ENCODE results near the gene POFUT2.
A peak's percentile ranks its signal among the peaks of the same experiment; 100 is the strongest.

Gene POFUT2

DNA sequence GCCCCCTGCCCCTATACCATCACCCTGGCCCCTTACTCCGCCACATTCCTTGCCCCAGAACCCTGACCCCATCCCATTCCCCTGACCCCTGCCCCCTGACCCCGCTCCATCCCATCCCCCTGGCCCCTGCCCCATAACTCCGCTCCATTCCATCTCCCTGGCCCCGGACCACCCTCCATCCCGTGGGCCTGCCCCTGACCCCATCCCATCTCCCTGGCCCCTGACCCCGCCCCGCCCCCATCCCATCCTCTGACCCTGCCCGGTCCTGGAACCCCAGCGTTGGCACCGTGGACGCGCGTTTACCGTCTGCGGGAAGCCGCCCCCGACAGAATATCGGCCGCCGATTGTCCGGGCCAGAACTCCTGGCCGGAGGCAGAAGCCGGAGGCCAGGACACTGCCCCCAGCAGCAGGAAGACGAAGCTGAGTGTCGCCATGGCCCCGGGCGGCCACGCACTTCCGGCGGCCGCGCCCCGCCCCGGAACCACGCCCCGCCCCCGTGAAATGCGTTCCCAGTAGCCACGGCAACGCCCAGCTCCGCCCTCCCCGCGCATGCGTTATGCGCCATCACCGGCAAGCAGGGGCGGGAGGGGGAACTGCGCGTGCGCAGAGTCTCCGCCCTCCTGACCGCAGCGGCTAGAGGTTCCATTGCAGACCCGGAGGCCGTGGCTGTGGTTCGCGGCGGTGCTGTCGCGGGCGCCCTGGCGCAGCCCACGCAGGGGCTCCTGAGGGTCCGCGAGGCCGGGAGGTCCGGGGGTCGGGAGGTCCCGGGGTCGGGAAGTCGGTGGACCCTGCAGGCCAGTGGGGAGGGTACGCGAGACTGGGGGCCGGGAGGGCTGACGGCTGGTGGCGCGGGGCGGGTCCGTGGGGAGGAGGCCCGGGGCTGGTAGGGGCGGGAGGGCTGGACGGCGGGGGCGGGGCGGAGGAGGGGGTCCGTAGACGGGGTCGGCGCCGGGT, at the start of gene POFUT2:
Gene POFUT2 (minus strand): TSS at position 458 of the 954 bp plus-strand sequence. CDS start 24 bp downstream, at position 434.
- DNase-seq = peak; percentile 99

- no peak for DNase-seq
Measured at GRCh38 chr21:45336870-45337269, 49.2 kb upstream of the POFUT2 start.

DNA sequence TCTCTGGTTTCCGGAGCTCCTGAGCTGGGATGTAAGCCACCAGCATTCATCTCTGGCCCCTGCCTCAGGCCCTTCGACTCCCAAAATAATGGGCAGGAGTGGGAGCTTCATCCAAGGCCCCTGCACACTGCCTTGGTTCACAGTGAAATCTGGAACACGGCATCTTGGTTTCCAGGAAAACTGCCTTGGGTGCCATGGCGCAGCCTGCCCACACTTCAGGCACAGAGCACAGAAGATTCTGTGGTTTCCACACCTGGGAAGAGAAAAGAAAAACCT, 48.8 kb upstream of the POFUT2 start:
- DNase-seq = no peak

GRCh38 chr21:45335761-45336534, 48.3 kb upstream of the POFUT2 start:
- no peak for DNase-seq

DNA sequence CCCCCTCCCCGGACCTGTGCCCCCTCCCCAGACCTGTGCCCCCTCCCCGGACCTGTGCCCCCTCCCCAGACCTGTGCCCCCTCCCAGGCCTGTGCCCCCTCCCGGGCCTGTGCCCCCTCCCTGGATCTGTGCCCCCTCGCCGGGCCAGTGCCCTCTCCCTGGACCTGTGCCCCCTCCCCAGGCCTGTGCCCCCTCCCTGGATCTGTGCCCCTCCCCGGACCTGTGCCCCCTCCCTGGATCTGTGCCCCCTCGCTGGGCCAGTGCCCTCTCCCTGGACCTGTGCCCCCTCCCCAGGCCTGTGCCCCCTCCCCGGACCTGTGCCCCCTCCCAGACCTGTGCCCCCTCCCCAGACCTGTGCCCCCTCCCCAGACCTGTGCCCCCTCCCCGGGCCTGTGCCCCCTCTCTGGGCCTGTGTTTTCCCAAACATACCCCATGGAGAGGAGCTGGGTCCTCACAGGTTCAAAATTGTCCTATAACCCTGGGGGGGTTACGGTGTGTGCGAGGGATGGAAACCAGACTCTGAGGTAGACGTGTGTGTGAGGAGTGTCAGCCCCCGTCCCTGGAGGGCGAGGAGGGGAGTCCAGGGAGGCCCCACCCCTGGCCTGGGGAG, 47.6 kb upstream of the POFUT2 start:
- DNase-seq = no peak

DNA sequence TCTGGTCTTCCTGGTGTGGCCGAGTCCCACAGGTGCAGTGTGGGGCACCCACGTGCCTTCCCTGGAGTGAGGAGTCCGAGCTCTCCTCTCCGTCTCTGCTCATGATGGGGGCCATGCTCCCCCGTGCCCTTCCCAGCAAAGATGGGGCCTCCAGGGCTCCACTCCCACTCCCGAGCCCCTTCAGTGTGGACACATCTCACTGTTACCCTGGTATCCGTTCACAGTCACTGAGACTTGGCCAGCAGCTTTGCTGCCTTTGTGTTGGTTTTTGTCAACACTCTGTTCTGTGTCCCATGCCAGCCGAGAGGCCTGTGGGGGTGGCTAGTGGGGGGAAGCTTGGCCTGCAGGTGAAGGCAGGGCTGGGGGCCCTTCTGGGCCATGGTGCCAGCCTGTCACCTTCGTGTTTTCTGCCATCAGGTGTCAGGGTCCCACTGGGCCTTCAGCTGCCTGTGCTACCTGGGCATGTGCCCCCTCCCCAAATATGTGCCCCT, 46.9 kb upstream of the POFUT2 start:
- no peak for DNase-seq

- DNase-seq = no peak
Measured at GRCh38 chr21:45334134-45334533, 46.4 kb upstream of the POFUT2 start.

DNA sequence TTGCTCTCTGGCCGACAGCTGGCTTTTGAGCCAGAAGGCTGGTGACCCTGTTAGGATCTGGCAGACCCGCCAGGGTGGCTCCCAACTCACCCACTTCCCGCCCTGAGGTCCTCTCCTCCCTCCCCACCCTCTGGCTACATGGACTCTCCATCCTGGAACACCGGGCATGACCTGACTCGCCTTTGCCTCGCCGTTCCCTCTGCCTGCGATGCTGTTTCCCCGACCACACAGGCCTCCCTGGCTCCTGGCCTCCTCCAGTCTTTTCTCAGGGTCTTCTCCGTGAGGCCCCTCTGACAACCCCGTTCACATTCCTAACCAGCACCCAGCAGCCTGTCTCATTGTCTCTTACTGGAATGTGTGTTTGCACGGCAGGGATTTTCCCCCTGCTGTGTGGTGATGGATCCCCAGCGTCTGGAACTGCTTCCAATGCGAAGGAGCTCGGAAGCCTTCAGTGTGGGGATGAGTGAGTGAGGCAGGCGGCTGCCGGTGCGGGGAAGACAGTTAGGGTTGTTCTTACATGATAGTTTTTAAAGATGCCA, 46.0 kb upstream of the POFUT2 start:
- DNase-seq = no peak

- no peak for DNase-seq
Measured at GRCh38 chr21:45332981-45333582, 45.4 kb upstream of the POFUT2 start.

DNA sequence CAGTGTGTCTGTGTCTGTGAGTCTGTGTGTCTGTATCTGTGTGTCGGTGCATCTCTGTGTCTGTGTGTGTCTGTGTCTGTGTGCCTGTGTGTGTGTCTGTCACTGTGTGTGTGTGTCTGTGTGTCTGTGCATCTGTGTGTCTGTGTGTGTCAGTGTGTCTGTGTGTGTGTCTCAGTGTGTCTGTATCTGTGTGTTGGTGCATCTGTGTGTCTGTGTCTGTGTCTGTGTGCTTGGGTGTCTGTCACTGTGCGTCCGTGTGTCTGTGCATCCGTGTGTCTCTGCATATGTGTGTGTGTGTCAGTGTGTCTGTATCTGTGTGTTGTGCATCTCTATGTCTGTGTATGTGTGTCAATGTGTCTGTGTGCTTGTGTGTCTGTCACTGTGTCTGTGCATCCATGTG, 44.7 kb upstream of the POFUT2 start:
- DNase-seq = no peak

GRCh38 chr21:45331531-45332147, 43.9 kb upstream of the POFUT2 start:
- DNase-seq = no peak

GRCh38 chr21:45330851-45331261, 43.2 kb upstream of the POFUT2 start:
- no peak for DNase-seq

DNA sequence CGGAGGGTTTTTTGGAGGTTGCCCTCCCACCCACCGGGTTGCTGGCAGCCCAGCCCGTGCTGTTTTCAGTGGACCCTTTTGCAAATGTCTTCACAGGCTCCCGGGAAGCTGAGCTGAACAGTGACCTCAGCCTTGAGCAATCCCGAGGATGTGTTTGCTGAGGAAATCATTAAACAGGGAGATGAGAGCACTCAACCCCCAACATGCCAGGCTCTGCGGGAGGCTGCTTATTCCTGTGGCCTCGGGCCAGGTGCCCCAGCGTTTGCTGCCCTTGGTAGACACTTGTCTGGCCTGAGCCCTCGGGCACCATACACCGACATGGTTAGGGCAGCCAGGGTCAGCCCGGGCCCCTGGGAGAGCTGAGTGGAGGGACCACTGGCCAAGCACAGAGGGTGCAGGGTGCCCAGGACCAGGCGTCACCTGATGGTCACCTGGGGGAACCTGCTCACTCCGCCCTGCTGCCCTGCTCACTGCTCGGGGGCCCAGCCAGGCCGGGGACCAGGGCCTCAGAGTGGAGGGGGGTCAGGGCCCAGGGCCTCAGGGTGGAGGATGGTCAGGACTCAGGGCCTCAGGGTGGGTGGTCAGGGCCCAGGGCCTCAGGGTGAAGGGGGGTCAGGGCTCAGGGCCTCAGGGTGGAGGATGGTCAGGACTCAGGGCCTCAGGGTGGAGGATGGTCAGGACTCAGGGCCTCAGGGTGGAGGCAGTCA, 42.5 kb upstream of the POFUT2 start:
- no peak for DNase-seq

DNA sequence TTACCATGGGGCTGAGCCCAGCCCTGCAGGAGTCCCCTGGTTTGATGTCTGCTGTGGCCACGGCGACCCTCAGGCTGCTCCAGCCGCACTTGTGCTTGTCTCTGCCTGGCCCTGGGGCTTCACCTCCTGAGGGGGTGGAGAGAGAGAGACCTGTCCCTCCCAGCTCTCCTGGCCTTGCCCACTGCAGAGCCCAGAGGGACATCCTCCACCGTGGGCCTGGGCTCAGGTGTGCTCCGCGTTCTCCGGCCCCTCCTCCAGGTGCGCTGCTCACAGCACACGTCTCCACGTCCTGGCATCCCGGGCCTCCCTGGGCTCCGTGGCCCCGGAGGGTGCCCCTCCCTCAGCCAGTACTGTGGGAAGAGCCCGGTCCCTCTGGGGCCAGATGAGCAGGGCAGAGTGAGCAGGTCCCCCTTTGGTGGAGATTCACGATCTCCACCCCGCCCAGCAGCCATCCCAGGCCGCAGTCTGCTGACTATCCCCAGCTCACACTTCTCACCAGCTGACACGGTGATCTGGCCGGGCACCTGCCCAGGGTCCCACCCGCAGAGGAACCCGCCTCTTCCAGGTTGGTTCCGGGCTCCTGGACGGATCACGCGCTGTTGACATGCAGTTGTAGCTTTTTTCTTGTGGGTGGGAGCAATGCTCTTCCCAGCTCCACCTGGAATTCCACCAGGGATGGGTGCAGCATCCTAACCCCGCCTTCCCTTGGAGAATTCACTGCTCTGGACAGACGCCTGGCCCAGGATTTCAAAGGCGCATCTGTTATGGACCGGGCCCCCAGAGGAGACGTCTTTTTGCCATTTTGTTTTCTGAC, 41.8 kb upstream of the POFUT2 start:
- no peak for DNase-seq

DNA sequence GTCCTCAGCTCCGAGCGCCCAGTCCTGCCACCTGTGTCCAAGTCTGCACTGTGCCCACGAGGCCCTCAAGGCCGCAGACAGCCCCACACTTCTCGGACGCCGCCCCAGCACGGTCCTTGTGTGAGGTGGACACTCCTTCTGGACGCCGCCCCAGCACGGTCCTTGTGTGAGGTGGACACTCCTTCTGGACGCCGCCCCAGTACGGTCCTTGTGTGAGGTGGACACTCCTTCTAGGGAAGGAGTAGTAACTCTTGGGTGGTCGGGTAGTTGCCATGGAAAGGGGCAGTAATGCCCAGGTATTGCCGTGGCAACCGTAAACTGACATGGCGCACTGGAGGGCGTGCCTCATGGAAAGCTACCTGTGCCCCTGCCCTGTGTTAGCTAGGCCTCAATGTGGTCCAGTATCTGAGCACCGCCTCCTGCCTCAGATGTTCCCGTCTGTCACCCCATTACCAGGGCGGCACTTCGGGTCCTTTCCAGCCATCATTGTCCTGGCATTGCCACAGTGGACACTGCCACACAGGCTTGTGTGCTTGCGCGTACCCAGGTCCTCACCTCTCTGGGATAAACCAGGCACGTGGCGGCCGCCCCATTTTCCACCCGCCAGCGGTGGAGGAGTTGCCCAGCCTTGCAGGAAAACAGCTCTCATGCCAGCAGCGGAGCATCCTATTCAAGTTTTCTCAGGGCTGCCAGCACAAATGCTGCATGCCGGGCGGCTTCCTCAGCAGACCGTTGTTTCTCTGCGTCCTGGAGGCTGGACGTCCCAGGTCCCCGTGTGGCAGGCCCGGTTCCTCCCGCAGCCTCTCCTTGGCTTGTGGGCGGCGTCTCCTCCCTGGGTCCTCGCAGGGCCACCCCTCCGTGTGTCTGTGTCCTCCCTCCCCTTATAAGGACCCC, 40.8 kb upstream of the POFUT2 start:
- DNase-seq = no peak

DNA sequence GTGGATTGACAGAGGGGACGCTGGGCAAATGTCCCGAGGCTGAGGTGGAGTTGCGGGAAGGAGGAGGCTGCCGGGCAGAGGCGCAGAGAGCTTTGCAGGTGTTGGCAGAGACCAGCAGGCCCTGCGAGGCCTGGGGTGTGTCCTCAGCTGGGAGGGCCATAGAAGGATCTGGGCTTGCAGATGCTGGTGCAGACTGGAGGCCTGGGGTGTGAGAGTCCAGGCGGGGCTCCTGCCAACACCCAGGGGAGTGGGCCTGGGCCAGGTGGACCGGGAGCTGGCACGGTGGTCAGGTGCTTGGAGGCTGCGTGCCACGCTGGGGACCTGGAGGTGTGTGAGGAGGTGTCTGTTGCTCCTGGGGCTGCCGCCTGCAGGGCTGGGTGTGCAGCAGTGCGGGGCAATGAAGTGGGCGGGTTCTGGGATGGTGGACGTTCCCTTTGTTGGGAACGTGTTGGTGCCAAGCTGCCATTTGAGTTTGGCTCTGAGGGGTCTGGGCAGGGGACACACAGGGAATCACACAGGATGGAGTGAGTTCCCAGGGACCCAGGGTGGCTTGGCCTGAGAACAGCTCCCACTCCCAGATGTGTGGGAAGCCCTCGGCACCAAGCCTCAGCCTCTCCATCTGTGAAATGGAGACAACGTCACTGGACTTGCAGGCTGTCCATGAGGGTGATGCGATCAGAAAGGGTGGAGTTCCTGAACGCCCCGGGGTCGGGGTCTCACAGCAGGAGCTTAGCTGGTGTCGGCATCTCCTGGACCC, 39.9 kb upstream of the POFUT2 start:
- no peak for DNase-seq

DNA sequence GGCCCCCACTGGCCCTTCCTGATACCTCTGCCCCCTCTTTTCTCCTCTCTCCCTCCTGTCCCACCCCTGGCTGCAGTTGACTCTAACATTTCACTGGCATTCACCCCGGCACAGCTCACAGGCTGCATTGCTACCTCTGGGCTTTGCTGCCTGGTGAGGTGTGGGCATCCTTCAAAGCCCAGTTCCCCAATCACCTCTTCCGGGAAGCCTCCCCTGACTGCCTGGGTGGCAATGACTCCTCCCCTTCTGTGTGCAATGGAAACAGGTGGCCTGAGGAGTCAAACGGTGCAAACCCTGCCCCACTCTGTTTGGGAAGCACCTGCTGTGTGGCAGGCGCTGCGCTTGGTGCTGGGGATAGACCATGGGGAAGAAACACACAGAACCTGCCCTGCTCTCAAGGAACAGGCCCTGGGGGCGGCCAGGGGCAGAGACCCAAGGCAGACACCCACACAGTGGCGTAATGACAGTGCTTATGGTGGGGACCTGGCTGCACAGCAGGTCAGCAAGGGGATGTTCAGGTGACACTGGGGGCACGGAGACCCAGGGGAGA, 39.3 kb upstream of the POFUT2 start:
- no peak for DNase-seq

DNA sequence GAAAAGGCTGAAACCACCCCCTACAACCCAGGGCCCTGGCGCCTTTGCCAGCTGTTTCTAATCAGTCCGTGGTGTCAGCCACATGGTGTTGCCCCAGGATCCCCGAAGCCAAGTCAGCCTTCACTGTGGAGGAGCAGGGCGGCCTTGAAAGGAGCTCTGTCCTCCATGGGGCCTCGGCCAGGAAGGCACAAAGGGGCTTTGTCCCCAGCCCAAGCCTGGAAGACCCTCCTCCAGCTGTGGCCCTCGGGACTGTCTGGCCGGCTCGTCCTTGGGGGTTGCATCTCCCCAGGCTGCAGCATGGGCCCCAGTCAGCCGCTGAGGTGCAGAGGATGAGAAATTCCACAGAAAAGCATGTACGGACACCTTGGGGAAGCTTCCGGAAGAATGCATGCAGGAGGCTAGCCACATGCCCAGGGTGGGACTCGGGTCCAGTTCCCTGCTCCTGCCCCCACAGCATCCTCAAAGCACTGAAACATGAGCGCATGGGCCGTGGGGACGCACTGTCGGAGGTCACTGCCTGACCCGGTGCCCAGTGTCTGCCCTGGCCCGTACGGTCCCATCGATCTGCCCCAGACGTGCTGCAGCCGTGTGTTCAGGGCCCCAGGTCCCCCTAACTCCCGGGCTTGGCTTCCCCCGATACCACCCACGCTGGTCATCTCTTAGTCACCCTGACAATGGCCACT, 38.6 kb upstream of the POFUT2 start:
- no peak for DNase-seq
